ENCODE measurements around the gene LIPC.

DNA sequence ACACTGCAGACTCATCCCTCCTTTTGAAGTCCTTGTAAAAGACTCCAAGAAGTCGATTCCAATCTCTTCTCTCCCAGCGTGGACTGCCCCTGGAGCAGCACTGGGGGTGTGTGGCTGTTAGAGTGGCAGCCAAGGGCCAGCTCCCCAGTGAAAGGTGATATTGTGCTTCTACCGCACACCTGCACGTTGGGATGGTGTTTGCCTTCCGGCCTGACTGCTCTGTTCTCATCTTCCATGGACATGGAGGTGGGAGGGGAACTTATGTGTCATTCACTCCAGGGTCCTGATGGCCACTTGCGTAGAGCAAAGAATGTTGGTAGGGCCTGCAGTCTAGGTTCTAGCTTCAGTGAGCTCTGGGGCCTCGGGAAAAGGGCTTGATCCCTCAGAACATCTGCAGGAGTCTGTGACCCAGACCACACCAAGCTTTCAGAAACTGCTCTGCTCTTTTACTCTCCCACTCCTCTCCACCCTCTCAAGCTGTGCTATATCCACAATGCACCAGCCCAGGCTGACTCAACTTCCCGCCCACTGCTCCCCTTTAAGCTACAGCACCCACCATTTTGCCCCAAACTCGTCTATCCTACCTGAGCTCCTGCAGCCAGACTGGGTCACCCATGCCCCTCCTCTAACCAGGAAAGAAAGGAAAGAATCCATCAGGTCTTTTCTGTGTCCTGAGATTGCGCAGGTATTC, 31.3 kb downstream of the LIPC start:
- TF ChIP-seq, protein P1, sequence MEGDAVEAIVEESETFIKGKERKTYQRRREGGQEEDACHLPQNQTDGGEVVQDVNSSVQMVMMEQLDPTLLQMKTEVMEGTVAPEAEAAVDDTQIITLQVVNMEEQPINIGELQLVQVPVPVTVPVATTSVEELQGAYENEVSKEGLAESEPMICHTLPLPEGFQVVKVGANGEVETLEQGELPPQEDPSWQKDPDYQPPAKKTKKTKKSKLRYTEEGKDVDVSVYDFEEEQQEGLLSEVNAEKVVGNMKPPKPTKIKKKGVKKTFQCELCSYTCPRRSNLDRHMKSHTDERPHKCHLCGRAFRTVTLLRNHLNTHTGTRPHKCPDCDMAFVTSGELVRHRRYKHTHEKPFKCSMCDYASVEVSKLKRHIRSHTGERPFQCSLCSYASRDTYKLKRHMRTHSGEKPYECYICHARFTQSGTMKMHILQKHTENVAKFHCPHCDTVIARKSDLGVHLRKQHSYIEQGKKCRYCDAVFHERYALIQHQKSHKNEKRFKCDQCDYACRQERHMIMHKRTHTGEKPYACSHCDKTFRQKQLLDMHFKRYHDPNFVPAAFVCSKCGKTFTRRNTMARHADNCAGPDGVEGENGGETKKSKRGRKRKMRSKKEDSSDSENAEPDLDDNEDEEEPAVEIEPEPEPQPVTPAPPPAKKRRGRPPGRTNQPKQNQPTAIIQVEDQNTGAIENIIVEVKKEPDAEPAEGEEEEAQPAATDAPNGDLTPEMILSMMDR (IDR thresholded peaks at IDR 0.05 in 8 of 11, conservative IDR thresholded peaks at IDR 0.05 in 3 of 11), result no peak
- no peak for TF ChIP-seq POLR2A (IDR thresholded peaks at IDR 0.05)
- TF ChIP-seq POLR2AphosphoS5 (IDR thresholded peaks at IDR 0.05), result no peak

All from spleen (tissue), 7 donors.